Epithelial cell of alveolus of lung (primary cell): Measurements from ENCODE around the gene XPNPEP2. TPM values are rescaled to one million over a fixed set of nuclear protein-coding genes. Genes with fewer than 3 reads are reported as not detected.

Experiments used
- total RNA-seq: library from RNA; depleted of rRNA; stranded (reverse); fragments of >200 nt; gene quantifications from 2 replicates; pipeline ENCODE4 v1.2.1, GENCODE V29; 2015

The XPNPEP2 gene, protein sequence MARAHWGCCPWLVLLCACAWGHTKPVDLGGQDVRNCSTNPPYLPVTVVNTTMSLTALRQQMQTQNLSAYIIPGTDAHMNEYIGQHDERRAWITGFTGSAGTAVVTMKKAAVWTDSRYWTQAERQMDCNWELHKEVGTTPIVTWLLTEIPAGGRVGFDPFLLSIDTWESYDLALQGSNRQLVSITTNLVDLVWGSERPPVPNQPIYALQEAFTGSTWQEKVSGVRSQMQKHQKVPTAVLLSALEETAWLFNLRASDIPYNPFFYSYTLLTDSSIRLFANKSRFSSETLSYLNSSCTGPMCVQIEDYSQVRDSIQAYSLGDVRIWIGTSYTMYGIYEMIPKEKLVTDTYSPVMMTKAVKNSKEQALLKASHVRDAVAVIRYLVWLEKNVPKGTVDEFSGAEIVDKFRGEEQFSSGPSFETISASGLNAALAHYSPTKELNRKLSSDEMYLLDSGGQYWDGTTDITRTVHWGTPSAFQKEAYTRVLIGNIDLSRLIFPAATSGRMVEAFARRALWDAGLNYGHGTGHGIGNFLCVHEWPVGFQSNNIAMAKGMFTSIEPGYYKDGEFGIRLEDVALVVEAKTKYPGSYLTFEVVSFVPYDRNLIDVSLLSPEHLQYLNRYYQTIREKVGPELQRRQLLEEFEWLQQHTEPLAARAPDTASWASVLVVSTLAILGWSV
- 1.3 TPM in 1 of 2 replicates, not detected in the other for total RNA-seq

DNA sequence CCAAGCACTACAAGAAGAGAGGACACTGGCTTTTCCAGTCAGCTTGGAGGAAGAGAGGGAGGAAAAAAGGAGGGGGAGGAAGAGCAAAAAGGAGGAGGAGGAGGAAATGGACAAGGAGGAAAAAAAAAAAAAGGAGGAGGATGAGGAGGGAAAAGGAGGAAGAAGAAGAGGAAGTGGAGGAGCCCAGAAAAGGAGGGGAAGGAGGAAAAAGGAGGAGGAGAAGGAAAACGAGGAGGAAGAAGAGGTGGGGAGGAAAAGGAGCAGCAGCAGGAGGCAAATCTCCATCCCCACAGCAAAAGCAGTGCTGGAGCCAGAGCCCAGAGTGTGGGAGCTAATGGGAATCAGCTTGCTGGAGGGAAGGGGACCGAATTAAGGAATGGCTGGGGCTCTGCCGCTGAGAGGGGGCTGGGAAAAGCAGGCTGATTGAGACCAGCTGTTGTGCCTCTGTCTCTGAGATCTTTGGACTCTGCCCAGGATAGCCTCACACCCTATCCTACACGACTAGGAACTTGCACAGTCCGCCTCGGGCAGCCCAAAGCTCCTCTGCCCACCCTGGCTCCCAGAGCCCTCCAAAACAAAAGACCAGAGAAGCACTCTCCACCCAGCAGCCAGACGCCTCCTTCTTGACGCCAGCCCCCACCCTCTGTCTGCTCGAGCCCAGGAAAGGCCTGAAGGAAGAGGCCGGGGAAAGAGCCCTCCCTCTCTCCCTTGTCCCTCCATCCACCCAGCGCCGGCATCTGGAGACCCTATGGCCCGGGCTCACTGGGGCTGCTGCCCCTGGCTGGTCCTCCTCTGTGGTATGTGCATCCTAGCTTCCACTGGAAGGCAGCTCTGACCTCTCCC lies at the start of gene XPNPEP2:
Gene XPNPEP2 (plus strand): TSS at position 514 of the 843 bp plus-strand sequence. CDS start 235 bp downstream, at position 749.

DNA sequence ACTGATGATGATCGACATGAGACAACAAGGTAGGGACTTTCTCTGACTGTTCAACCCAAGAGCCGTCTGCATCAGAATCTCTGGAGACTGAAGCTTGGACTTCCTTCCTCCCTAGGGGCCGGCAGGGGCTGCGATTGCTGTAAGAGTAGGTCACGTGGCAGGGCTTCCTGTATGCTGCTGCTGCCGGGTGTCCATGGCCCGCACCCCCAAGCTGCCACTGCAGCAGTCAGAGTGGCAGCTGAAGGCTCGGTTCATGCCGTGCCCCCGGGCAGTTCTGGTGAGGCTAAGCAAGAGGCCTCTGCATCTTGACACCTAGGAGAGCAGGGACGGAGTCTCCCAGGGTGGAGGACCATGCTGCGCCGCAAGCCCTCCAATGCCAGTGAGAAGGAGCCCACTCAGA lies 41.0 kb downstream of the XPNPEP2 start, which contains the start of gene SASH3:
Gene SASH3 (plus strand): TSS at position 203 of the 400 bp plus-strand sequence. CDS start 149 bp downstream, at position 352.

Other genes with a start within 250 kb of the XPNPEP2 start
- gene SMARCA1, start 215.5 kb upstream of the XPNPEP2 start, total RNA-seq: 28.8 and 51.4 TPM in 2 replicates
- 12.3 and 13.1 TPM in 2 replicates for gene OCRL, start 198.7 kb upstream of the XPNPEP2 start, total RNA-seq
- gene APLN, start 84.0 kb upstream of the XPNPEP2 start, total RNA-seq: 4.0 and 4.7 TPM in 2 replicates
- gene SASH3, start 41.0 kb downstream of the XPNPEP2 start, total RNA-seq: not detected in 2 replicates
- gene ZDHHC9, start 104.9 kb downstream of the XPNPEP2 start, total RNA-seq: 19.9 and 25.7 TPM in 2 replicates
- 12.9 and 16.0 TPM in 2 replicates for gene UTP14A, start 167.2 kb downstream of the XPNPEP2 start, total RNA-seq
- 2.5 and 13.5 TPM in 2 replicates for gene BCORL1, start 243.7 kb downstream of the XPNPEP2 start, total RNA-seq